GM21737 (cell line): Measurements from ENCODE around the gene ABI3BP.

Experiments used
- ATAC-seq: cut with Tn5 transposase; IDR thresholded peaks from one replicate; pipeline ENCODE4 v1.9.1; 2021; ENCODE audit warnings: mild to moderate bottlenecking, moderate library complexity; ENCODE audit not compliant: unreplicated experiment

The ABI3BP gene

GRCh38 chr3:100702082-100702979, 290.9 kb downstream of the ABI3BP start:
- no peak for ATAC-seq

- no peak for ATAC-seq
These were observed 292.5 kb downstream of the ABI3BP start for GRCh38 chr3:100700708-100701107.
